Fibroblast of lung (primary cell): ENCODE measurements around the gene CBX1. TPM values are rescaled to one million over a fixed set of nuclear protein-coding genes. Genes with fewer than 3 reads are reported as not detected.

Experiments
- DNase-seq, 2 donors: peaks; one replicate each; pipeline versions ENCODE4 v3.0.0 to v3.0.0-alpha.2; 2010; ENCODE audit warnings: low read depth in 2 of 2
- H2AFZ ChIP-seq: 2 replicates; pipeline ENCODE4 v1.5.1; 2012; ENCODE audit warnings: low read length, control low read depth, inconsistent platforms
- H3K27ac ChIP-seq: 2 replicates; pipeline ENCODE4 v1.5.1; 2011; ENCODE audit warnings: low read length, control low read depth; ENCODE audit not compliant: insufficient read depth
- H3K27me3 ChIP-seq: 2 replicates; pipeline ENCODE4 v1.5.1; 2011; ENCODE audit warnings: mild to moderate bottlenecking, low read length; ENCODE audit not compliant: control insufficient read depth, insufficient read depth
- H3K36me3 ChIP-seq: 2 replicates; pipeline ENCODE4 v1.5.1; 2011; ENCODE audit warnings: low read length; ENCODE audit not compliant: control insufficient read depth, insufficient read depth
- H3K4me1 ChIP-seq: 2 replicates; pipeline ENCODE4 v1.5.1; 2011; ENCODE audit warnings: low read length; ENCODE audit not compliant: control insufficient read depth, insufficient read depth; ENCODE audit errors: extremely low read depth
- H3K4me2 ChIP-seq: 2 replicates; pipeline ENCODE4 v1.5.1; 2011; ENCODE audit warnings: low read length, control low read depth; ENCODE audit not compliant: insufficient read depth; ENCODE audit errors: extremely low read depth
- H3K4me3 ChIP-seq, 4 experiments: fragments of 200-600 bp in 1 of 4; sonication (generic) in 1 of 4; replicated peaks in 1 of 4; 2 replicates each; pipeline ENCODE4 v1.5.1; 2011 to 2016; ENCODE audit warnings: low read length in 4 of 4, low read depth in 3 of 4, mild to moderate bottlenecking in 3 of 4, control low read depth in 2 of 4, inconsistent platforms in 1 of 4, mixed read lengths in 1 of 4; ENCODE audit not compliant: insufficient read depth in 1 of 4; ENCODE audit errors: control extremely low read depth in 1 of 4
- H3K79me2 ChIP-seq: 2 replicates; pipeline ENCODE4 v1.5.1; 2012; ENCODE audit warnings: mild to moderate bottlenecking, low read length, inconsistent platforms; ENCODE audit not compliant: control insufficient read depth, insufficient read depth
- H3K9ac ChIP-seq: 2 replicates; pipeline ENCODE4 v1.5.1; 2011; ENCODE audit warnings: mild to moderate bottlenecking, low read length, control low read depth; ENCODE audit not compliant: insufficient read depth
- H3K9me3 ChIP-seq: 2 replicates; pipeline ENCODE4 v1.5.1; 2012; ENCODE audit warnings: low read depth, low read length; ENCODE audit not compliant: control insufficient read depth, insufficient read depth
- H4K20me1 ChIP-seq: 2 replicates; pipeline ENCODE4 v1.5.1; 2011; ENCODE audit warnings: low read length; ENCODE audit not compliant: control insufficient read depth, insufficient read depth; ENCODE audit errors: extremely low read depth
- CTCF ChIP-seq, 2 donors: IDR thresholded peaks in 1 of 2; conservative IDR thresholded peaks in 1 of 2; 1 replicate in 1 of 2; 2 replicates in 1 of 2; pipeline ENCODE4 v1.5.1; 2011 to 2012; ENCODE audit warnings: low read length in 2 of 2, control low read depth in 1 of 2, inconsistent platforms in 1 of 2, low read depth in 1 of 2, mild to moderate bottlenecking in 1 of 2
- EZH2 ChIP-seq: IDR thresholded peaks from 2 replicates; pipeline ENCODE4 v1.5.1; 2012; ENCODE audit warnings: low read length, control low read depth, mild to moderate bottlenecking; ENCODE audit errors: missing control alignments
- polyA plus RNA-seq, 2 donors: library from polyadenylated mRNA; depleted of rRNA in 1 of 2; stranded (reverse) in 1 of 2; unstranded in 1 of 2; fragments of >200 nt; gene quantifications; 2 replicates each; pipeline ENCODE4 v1.2.1, GENCODE V29; 2011 to 2012; ENCODE audit warnings: missing spikeins in 1 of 2
- total RNA-seq: library from RNA; depleted of rRNA; stranded (reverse); fragments of >200 nt; gene quantifications from 2 replicates; pipeline ENCODE4 v1.2.1, GENCODE V29; 2014

CBX1 gene
- total and polyA plus RNA-seq, 2 donors (not counting 1 experiment from before 2014, with no cell fraction given): 50.4 to 64.8 TPM

DNA sequence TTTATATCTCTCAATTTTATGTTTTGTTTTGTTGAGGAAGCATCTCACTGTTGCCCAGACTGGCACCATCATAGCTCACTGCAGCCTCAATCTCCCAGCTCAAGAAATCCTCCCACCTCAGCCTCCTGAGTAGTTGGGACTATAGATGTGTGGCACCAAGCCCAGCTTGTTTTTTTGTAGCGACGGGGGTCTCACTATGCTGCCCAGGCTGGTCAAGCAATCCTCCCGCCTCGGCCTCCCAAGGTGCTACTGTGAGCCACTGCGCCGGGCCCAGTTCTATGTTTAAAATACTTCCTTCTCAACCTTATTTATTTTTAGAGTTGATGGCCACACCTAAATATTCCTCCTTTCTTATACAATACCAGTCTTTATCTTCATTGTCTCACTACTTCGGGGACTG, 55.0 kb downstream of the CBX1 start:
- Histone ChIP-seq H3K4me2 (no peak overlapping the region), H3K27me3 (no peaks in the 10 kb centered on the region), H3K27ac (no peak overlapping the region), H4K20me1 (no peaks in the 10 kb centered on the region), H3K4me3 (peak overlapping the region in 2 of 4 experiments; percentile 72 to 93), H3K9me3 (no peaks in the 10 kb centered on the region), H2AFZ (no peak overlapping the region), H3K79me2 (peaks cover 15% of the 10 kb centered on the region), H3K36me3 (peaks cover 2% of the 10 kb centered on the region), H3K4me1 (peaks cover 6% of the 10 kb centered on the region), H3K9ac (no peak overlapping the region)
- DNase-seq: no peak
- no peak for TF ChIP-seq CTCF (conservative IDR thresholded peaks at IDR 0.05 in 1 of 2, IDR thresholded peaks at IDR 0.05 in 1 of 2; ENCODE audit: low read depth in 1 of 2, low read length in 2 of 2)

GRCh38 chr17:48045316-48046001, 55.8 kb downstream of the CBX1 start:
- Histone ChIP-seq H2AFZ (no peak overlapping the region), H3K9ac (no peak overlapping the region), H3K9me3 (no peaks in the 10 kb centered on the region), H3K4me2 (no peak overlapping the region), H3K36me3 (no peaks in the 10 kb centered on the region), H3K79me2 (peaks cover 10% of the 10 kb centered on the region), H3K27me3 (no peaks in the 10 kb centered on the region), H3K27ac (no peak overlapping the region), H3K4me3 (no peak overlapping the region), H3K4me1 (no peaks in the 10 kb centered on the region), H4K20me1 (no peaks in the 10 kb centered on the region)
- TF ChIP-seq CTCF (conservative IDR thresholded peaks at IDR 0.05 in 1 of 2, IDR thresholded peaks at IDR 0.05 in 1 of 2; ENCODE audit: low read depth in 1 of 2, low read length in 2 of 2) (no peak), EZH2 (no peak)
- peak in 1 of 2 donors; percentile 48 for DNase-seq

DNA sequence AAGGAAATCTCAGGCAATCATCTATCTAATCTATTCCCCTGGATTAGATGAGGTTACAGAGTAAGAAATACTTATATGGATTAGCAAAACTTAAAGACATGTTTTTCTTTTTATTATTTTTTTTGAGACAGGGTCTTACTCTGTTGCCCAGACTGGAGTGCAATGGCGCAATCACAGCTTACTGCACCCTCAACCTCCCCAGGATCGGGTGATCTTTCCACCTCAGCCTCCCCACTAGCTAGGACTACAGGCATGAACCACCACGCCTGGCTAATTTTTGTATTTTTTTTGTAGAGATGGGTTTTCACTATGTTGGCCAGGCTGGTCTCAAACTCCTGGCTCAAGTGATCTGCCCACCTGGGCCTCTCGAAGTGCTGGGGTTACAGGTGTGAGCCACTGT, 56.4 kb downstream of the CBX1 start:
- H2AFZ ChIP-seq: no peak overlapping the region
- DNase-seq: no peak
- peaks cover 9% of the 10 kb centered on the region for H3K79me2 ChIP-seq
- H4K20me1 ChIP-seq: no peaks in the 10 kb centered on the region
- no peaks in the 10 kb centered on the region for H3K27me3 ChIP-seq
- H3K27ac ChIP-seq: no peak overlapping the region
- TF ChIP-seq CTCF (conservative IDR thresholded peaks at IDR 0.05 in 1 of 2, IDR thresholded peaks at IDR 0.05 in 1 of 2; ENCODE audit: low read depth in 1 of 2, low read length in 2 of 2) (no peak), EZH2 (no peak)
- no peak overlapping the region for H3K4me2 ChIP-seq
- H3K9ac ChIP-seq: no peak overlapping the region
- no peaks in the 10 kb centered on the region for H3K4me1 ChIP-seq
- no peaks in the 10 kb centered on the region for H3K36me3 ChIP-seq
- no peaks in the 10 kb centered on the region for H3K9me3 ChIP-seq
- H3K4me3 ChIP-seq: no peak overlapping the region
